H1 (cell line): ENCODE measurements around the gene SESN1. TPM values are rescaled to one million over a fixed set of nuclear protein-coding genes. Genes with fewer than 3 reads are reported as not detected.

ENCODE experiments used
- CTCF ChIA-PET: fragments of 300-600 bp; sonication (Branson Sonifier 250); formaldehyde crosslinking; loops from one replicate; lab custom pipeline; 2021; ENCODE audit not compliant: partially characterized antibody; lab: Charles Lee
- POLR2A ChIA-PET: fragments of 300-600 bp; sonication (Branson Sonifier 250); formaldehyde crosslinking; loops from one replicate; lab custom pipeline; 2021; ENCODE audit warnings: inconsistent platforms; ENCODE audit not compliant: partially characterized antibody; lab: Charles Lee
- DNase-seq, 2 experiments: peaks; one replicate each; pipeline versions ENCODE4 v3.0.0 to v3.0.0-alpha.2; 2010 to 2022; ENCODE audit warnings: low spot score in 2 of 2, low read depth in 1 of 2, mixed read lengths in 1 of 2
- FAIRE-seq: peaks from 2 replicates; lab custom pipeline; 2011; peaks lifted over from hg19 to GRCh38; lab: Jason Lieb, UNC
- H2AFZ ChIP-seq: 2 replicates; pipeline ENCODE4 v1.8.1; 2012; ENCODE audit warnings: low read length, inconsistent platforms
- H2AK5ac ChIP-seq: 2 replicates; pipeline ENCODE4 v1.6.1; 2013; ENCODE audit warnings: low read depth, low read length
- H2BK120ac ChIP-seq: replicated peaks from 2 replicates; pipeline ENCODE3; 2013; ENCODE audit warnings: low read depth, low read length, inconsistent platforms
- H2BK12ac ChIP-seq: 2 replicates; pipeline ENCODE4 v1.6.1; 2013; ENCODE audit warnings: low read depth, low read length
- H2BK15ac ChIP-seq: 2 replicates; pipeline ENCODE4 v1.6.1; 2013; ENCODE audit warnings: low read length
- H2BK20ac ChIP-seq: 2 replicates; pipeline ENCODE4 v1.6.1; 2013; ENCODE audit warnings: low read length
- H2BK5ac ChIP-seq: 2 replicates; pipeline ENCODE4 v1.6.1; 2013; ENCODE audit warnings: low read depth, low read length
- H3K14ac ChIP-seq: 2 replicates; pipeline ENCODE4 v1.6.1; 2013; ENCODE audit warnings: inconsistent platforms; ENCODE audit not compliant: insufficient read length
- H3K18ac ChIP-seq: 2 replicates; pipeline ENCODE4 v1.6.1; 2013; ENCODE audit warnings: low read length; ENCODE audit errors: extremely low read depth
- H3K23ac ChIP-seq: 2 replicates; pipeline ENCODE4 v1.6.1; 2013; ENCODE audit warnings: inconsistent platforms; ENCODE audit not compliant: insufficient read length
- H3K23me2 ChIP-seq: 2 replicates; pipeline ENCODE4 v1.6.1; 2013; ENCODE audit warnings: low read depth, low read length
- H3K27ac ChIP-seq: 2 replicates; pipeline ENCODE4 v1.6.1; 2011; ENCODE audit warnings: low read depth, low read length, inconsistent platforms
- H3K27me3 ChIP-seq, 4 experiments: replicated peaks in 1 of 4; 1 replicate in 1 of 4; 2 replicates in 3 of 4; pipeline versions ENCODE4 v1.6.1 to v1.8.1; 2011 to 2013; ENCODE audit warnings: low read length in 3 of 4, mild to moderate bottlenecking in 3 of 4, inconsistent platforms in 2 of 4, mixed read lengths in 2 of 4, moderate library complexity in 1 of 4; ENCODE audit not compliant: control insufficient read depth in 3 of 4, insufficient read depth in 3 of 4; ENCODE audit errors: extremely low read depth in 1 of 4
- H3K36me3 ChIP-seq, 4 experiments: 2 replicates each; pipeline versions ENCODE4 v1.6.1 to v1.8.1; 2011 to 2013; ENCODE audit warnings: mild to moderate bottlenecking in 4 of 4, low read length in 3 of 4, moderate library complexity in 2 of 4, control low read depth in 1 of 4, inconsistent platforms in 1 of 4; ENCODE audit not compliant: insufficient read depth in 4 of 4, control insufficient read depth in 2 of 4
- H3K4ac ChIP-seq: replicated peaks from 2 replicates; pipeline ENCODE3; 2013; ENCODE audit warnings: low read length, low read depth, mixed read lengths, inconsistent platforms; ENCODE audit not compliant: insufficient read length
- H3K4me1 ChIP-seq, 4 experiments: replicated peaks in 1 of 4; 1 replicate in 1 of 4; 2 replicates in 3 of 4; pipeline versions ENCODE4 v1.6.1 to v1.8.1; 2011 to 2013; ENCODE audit warnings: low read length in 3 of 4, inconsistent platforms in 2 of 4, mixed read lengths in 1 of 4; ENCODE audit not compliant: insufficient read depth in 4 of 4, control insufficient read depth in 3 of 4
- H3K4me2 ChIP-seq, 2 experiments: 2 replicates each; pipeline versions ENCODE4 v1.6.1 to v1.8.1; 2011 to 2013; ENCODE audit warnings: low read depth in 2 of 2, low read length in 2 of 2, control low read depth in 1 of 2, inconsistent platforms in 1 of 2, mild to moderate bottlenecking in 1 of 2; ENCODE audit not compliant: insufficient read depth in 1 of 2
- H3K4me3 ChIP-seq, 4 experiments: fragments of 200-600, 300-600 bp in 1 of 4; sonication (generic), shearing (Covaris generic), sonication (Bioruptor Twin) in 1 of 4; 2 replicates each; pipeline versions ENCODE4 v1.5.1 to v1.8.1; 2011 to 2016; ENCODE audit warnings: low read length in 4 of 4, low read depth in 3 of 4, control low read depth in 2 of 4, inconsistent platforms in 2 of 4, mild to moderate bottlenecking in 2 of 4, mixed read lengths in 1 of 4, moderate library complexity in 1 of 4; ENCODE audit not compliant: insufficient read depth in 2 of 4; ENCODE audit errors: extremely low read depth in 1 of 4
- H3K56ac ChIP-seq: replicated peaks from 2 replicates; pipeline ENCODE3; 2013; ENCODE audit warnings: low read depth, mild to moderate bottlenecking, mixed read lengths, low read length, inconsistent platforms; ENCODE audit not compliant: insufficient read length
- H3K79me1 ChIP-seq: 2 replicates; pipeline ENCODE4 v1.6.1; 2013; ENCODE audit warnings: low read depth, low read length, control low read depth
- H3K79me2 ChIP-seq, 2 experiments: 2 replicates each; pipeline versions ENCODE4 v1.6.1 to v1.8.1; 2012 to 2013; ENCODE audit warnings: low read length in 2 of 2, mild to moderate bottlenecking in 2 of 2, inconsistent platforms in 1 of 2; ENCODE audit not compliant: insufficient read depth in 2 of 2, control insufficient read depth in 1 of 2
- H3K9ac ChIP-seq, 4 experiments: replicated peaks in 1 of 4; 1 replicate in 1 of 4; 2 replicates in 3 of 4; pipeline versions ENCODE4 v1.6.1 to v1.8.1; 2011 to 2013; ENCODE audit warnings: low read depth in 3 of 4, low read length in 3 of 4, control low read depth in 2 of 4, mild to moderate bottlenecking in 2 of 4, moderate library complexity in 2 of 4, inconsistent platforms in 1 of 4; ENCODE audit errors: extremely low read depth in 1 of 4
- H3K9me3 ChIP-seq, 2 experiments: 2 replicates each; pipeline versions ENCODE4 v1.6.1 to v1.8.1; 2012 to 2013; ENCODE audit warnings: mild to moderate bottlenecking in 2 of 2, moderate library complexity in 2 of 2, control low read depth in 1 of 2, inconsistent platforms in 1 of 2, low read depth in 1 of 2, low read length in 1 of 2, mixed read lengths in 1 of 2; ENCODE audit not compliant: insufficient read depth in 2 of 2
- H4K20me1 ChIP-seq, 2 experiments: replicated peaks in 1 of 2; 2 replicates each; pipeline versions ENCODE3 to v1.8.1; 2011 to 2013; ENCODE audit warnings: inconsistent platforms in 2 of 2, low read length in 2 of 2, mild to moderate bottlenecking in 1 of 2; ENCODE audit not compliant: insufficient read depth in 2 of 2, control insufficient read depth in 1 of 2
- H4K5ac ChIP-seq: 2 replicates; pipeline ENCODE4 v1.6.1; 2013; ENCODE audit warnings: low read length, low read depth, mixed read lengths, inconsistent platforms; ENCODE audit not compliant: insufficient read length
- H4K8ac ChIP-seq: 2 replicates; pipeline ENCODE4 v1.8.0; 2013; ENCODE audit warnings: mild to moderate bottlenecking, moderate library complexity, low read length, inconsistent platforms; ENCODE audit not compliant: insufficient read depth; ENCODE audit errors: extremely low read depth
- H4K91ac ChIP-seq: replicated peaks from 2 replicates; pipeline ENCODE3; 2013; ENCODE audit warnings: low read length, mixed read lengths, inconsistent platforms; ENCODE audit not compliant: insufficient read length
- CBX8 ChIP-seq: fragments of 300-800, 300-1000 bp; sonication (generic); IDR thresholded peaks from 2 replicates; pipeline ENCODE4 v1.7.1; 2016; ENCODE audit warnings: low read depth, low read length, borderline replicate concordance
- CHD1 ChIP-seq: IDR thresholded peaks from 2 replicates; pipeline ENCODE4 v1.6.1; 2012; ENCODE audit warnings: low read depth, low read length, improper control_type of control experiment
- EGR1 ChIP-seq: IDR thresholded peaks from 2 replicates; pipeline ENCODE4 v1.6.1; 2011; ENCODE audit warnings: low read depth, low read length, borderline replicate concordance
- MAX ChIP-seq: IDR thresholded peaks from 2 replicates; pipeline ENCODE4 v1.6.1; 2012; ENCODE audit warnings: inconsistent platforms
- POLR2AphosphoS5 ChIP-seq: IDR thresholded peaks from 2 replicates; pipeline ENCODE4 v1.6.1; 2011; ENCODE audit warnings: low read depth, low read length
- RFX5 ChIP-seq: IDR thresholded peaks from 2 replicates; pipeline ENCODE4 v1.6.1; 2011; ENCODE audit warnings: low read depth, low read length, improper control_type of control experiment, borderline replicate concordance
- RXRA ChIP-seq: IDR thresholded peaks from 2 replicates; pipeline ENCODE4 v1.6.1; 2011; ENCODE audit warnings: low read depth, mild to moderate bottlenecking, low read length, moderate library complexity; ENCODE audit not compliant: insufficient read depth
- SIX5 ChIP-seq: IDR thresholded peaks from 2 replicates; pipeline ENCODE4 v1.6.1; 2011; ENCODE audit warnings: mild to moderate bottlenecking, low read depth, low read length
- SP1 ChIP-seq: IDR thresholded peaks from 2 replicates; pipeline ENCODE4 v1.6.1; 2011; ENCODE audit warnings: low read depth, low read length
- SP2 ChIP-seq: IDR thresholded peaks from 2 replicates; pipeline ENCODE4 v1.6.1; 2012; ENCODE audit warnings: mild to moderate bottlenecking, low read length, inconsistent platforms
- SUZ12 ChIP-seq: fragments of 200-600 bp; sonication (generic); IDR thresholded peaks from 2 replicates; pipeline ENCODE4 v1.6.1; 2012; ENCODE audit warnings: mild to moderate bottlenecking, inconsistent platforms, low read length, moderate library complexity, mixed read lengths
- TCF12 ChIP-seq: IDR thresholded peaks from 2 replicates; pipeline ENCODE4 v1.6.1; 2011; ENCODE audit warnings: low read depth, mild to moderate bottlenecking, low read length
- TEAD4 ChIP-seq: IDR thresholded peaks from 2 replicates; pipeline ENCODE4 v1.6.1; 2012; ENCODE audit warnings: low read depth, low read length, inconsistent platforms, mixed read lengths
- WGBS, 2 experiments: shearing (Covaris generic) in 1 of 2; methylation state at CpG; one replicate each; pipeline versions ENCODE4 v1.1.6 to v1.1.7; 2013 to 2015; ENCODE audit warnings: low lambda C conversion rate in 2 of 2, mixed read lengths in 2 of 2, inconsistent platforms in 1 of 2, low coverage in 1 of 2, missing lambda C conversion rate in 1 of 2; ENCODE audit not compliant: insufficient replicate concordance in 2 of 2, insufficient coverage in 1 of 2, insufficient read length in 1 of 2; ENCODE audit errors: extremely low coverage in 1 of 2, missing lambda C conversion rate in 1 of 2; 5-methylcytosine and 5-hydroxymethylcytosine counted together
- polyA plus RNA-seq, 7 experiments: library from polyadenylated mRNA; depleted of rRNA in 3 of 7; stranded (reverse) in 5 of 7; unstranded in 2 of 7; fragments of >200 nt in 5 of 7; fragments of 200-250 nt in 2 of 7; gene quantifications; 1 replicate in 5 of 7; 2 replicates in 1 of 7; 4 replicates in 1 of 7; pipeline versions ENCODE4 v1.2.1 to v1.2.3, GENCODE V29; 2011 to 2013; ENCODE audit warnings: missing spikeins in 2 of 7, mixed read lengths in 2 of 7
- total RNA-seq: library from RNA; stranded (reverse); fragmentation: NEBNext Ultra II Directional; extraction: Animal tissue kit (Norgen Biotek cat#: 25700); gene quantifications from 2 replicates; pipeline ENCODE4 v1.2.1, GENCODE V29; 2021
- TF ChIP-seq, protein P1 (sequence below): IDR thresholded peaks from 2 replicates; pipeline ENCODE4 v1.6.1; 2012; ENCODE audit warnings: low read length, inconsistent platforms

The SESN1 gene
- total and polyA plus RNA-seq, 2 of the 8 experiments (the other 6 are each of a cell fraction or from before 2014, with no cell fraction given), result 12.8 to 15.6 TPM

- FAIRE-seq, result no peak
- Histone ChIP-seq H2BK20ac (no peak overlapping the region), H3K4me1 (no peaks in the 10 kb centered on the region), H4K91ac (no peak overlapping the region), H2BK5ac (no peak overlapping the region), H2BK15ac (no peak overlapping the region), H3K9me3 (no peaks in the 10 kb centered on the region), H3K4me3 (no peak overlapping the region), H3K36me3 (peaks cover 2 to 23% (median 7%) of the 10 kb centered on the region in 4 experiments; a peak in 6 of 8 replicates), H3K56ac (no peak overlapping the region), H3K9ac (no peak overlapping the region), H2AK5ac (no peak overlapping the region), H2AFZ (no peak overlapping the region), H2BK12ac (no peak overlapping the region), H4K5ac (no peak overlapping the region), H2BK120ac (no peak overlapping the region), H3K79me1 (no peaks in the 10 kb centered on the region), H3K27ac (no peak overlapping the region), H3K23ac (no peak overlapping the region), H4K8ac (no peak overlapping the region), H3K79me2 (peaks cover 0 to 20% of the 10 kb centered on the region in 2 experiments; a peak in 2 of 4 replicates), H3K27me3 (peaks cover 0 to 1% (median 0%) of the 10 kb centered on the region in 4 experiments; a peak in 1 of 7 replicates), H3K18ac (no peak overlapping the region), H3K14ac (no peak overlapping the region), H3K4me2 (no peak overlapping the region), H3K23me2 (no peaks in the 10 kb centered on the region), H3K4ac (no peak overlapping the region), H4K20me1 (no peaks in the 10 kb centered on the region)
- DNase-seq, result no peak
- ChIA-PET POLR2A (no interaction called here), CTCF (no interaction called here)
- WGBS, 2 experiments, result 92% methylated on average over 2 of the region's 2 CpGs; no CpG with 5 or more reads in 1 of the 2 experiments
- TF ChIP-seq POLR2AphosphoS5, result no peak
- TF ChIP-seq TEAD4, result no peak
- no peak for TF ChIP-seq SUZ12
- no peak for TF ChIP-seq MAX
- no peak for TF ChIP-seq CBX8
- TF ChIP-seq, protein P1, sequence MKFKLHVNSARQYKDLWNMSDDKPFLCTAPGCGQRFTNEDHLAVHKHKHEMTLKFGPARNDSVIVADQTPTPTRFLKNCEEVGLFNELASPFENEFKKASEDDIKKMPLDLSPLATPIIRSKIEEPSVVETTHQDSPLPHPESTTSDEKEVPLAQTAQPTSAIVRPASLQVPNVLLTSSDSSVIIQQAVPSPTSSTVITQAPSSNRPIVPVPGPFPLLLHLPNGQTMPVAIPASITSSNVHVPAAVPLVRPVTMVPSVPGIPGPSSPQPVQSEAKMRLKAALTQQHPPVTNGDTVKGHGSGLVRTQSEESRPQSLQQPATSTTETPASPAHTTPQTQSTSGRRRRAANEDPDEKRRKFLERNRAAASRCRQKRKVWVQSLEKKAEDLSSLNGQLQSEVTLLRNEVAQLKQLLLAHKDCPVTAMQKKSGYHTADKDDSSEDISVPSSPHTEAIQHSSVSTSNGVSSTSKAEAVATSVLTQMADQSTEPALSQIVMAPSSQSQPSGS, result no peak
- TF ChIP-seq SP1, result no peak
- TF ChIP-seq SP2, result no peak
- TF ChIP-seq EGR1, result no peak
- TF ChIP-seq TCF12, result no peak
- TF ChIP-seq RFX5, result no peak
- no peak for TF ChIP-seq SIX5
- no peak for TF ChIP-seq CHD1
- TF ChIP-seq RXRA, result no peak
Measured at GRCh38 chr6:109000289-109000688, 94.4 kb downstream of the SESN1 start.
